Keratinocyte (primary cell): ENCODE data around the gene PRELID1. TPM values are rescaled to one million over a fixed set of nuclear protein-coding genes. Genes with fewer than 3 reads are reported as not detected.

Source experiments
- DNase-seq: peaks from one replicate; pipeline ENCODE4 v3.0.0-alpha.2; 2011; ENCODE audit warnings: low read depth, missing footprints, low spot score
- FAIRE-seq: peaks from 2 replicates; lab custom pipeline; 2011; peaks lifted over from hg19 to GRCh38; lab: Jason Lieb, UNC
- H2AFZ ChIP-seq: 2 replicates; pipeline ENCODE4 v1.6.0; 2012; ENCODE audit warnings: low read length, control low read depth, inconsistent platforms; ENCODE audit not compliant: control insufficient read depth
- H3K27ac ChIP-seq: 2 replicates; pipeline ENCODE4 v1.5.1; 2011; ENCODE audit warnings: low read length; ENCODE audit not compliant: control insufficient read depth, insufficient read depth
- H3K27me3 ChIP-seq: 3 replicates; pipeline ENCODE4 v1.6.0; 2011; ENCODE audit warnings: low read length; ENCODE audit not compliant: control insufficient read depth, insufficient read depth; ENCODE audit errors: extremely low read depth
- H3K36me3 ChIP-seq, 2 experiments: 2 replicates in 1 of 2; 3 replicates in 1 of 2; pipeline ENCODE4 v1.5.1; 2011; ENCODE audit warnings: low read length in 2 of 2, mild to moderate bottlenecking in 1 of 2; ENCODE audit not compliant: control insufficient read depth in 2 of 2, insufficient read depth in 2 of 2; ENCODE audit errors: extremely low read depth in 1 of 2
- H3K4me1 ChIP-seq: 3 replicates; pipeline ENCODE4 v1.5.1; 2011; ENCODE audit warnings: low read length; ENCODE audit not compliant: control insufficient read depth, insufficient read depth; ENCODE audit errors: extremely low read depth
- H3K4me2 ChIP-seq: 3 replicates; pipeline ENCODE4 v1.6.0; 2011; ENCODE audit warnings: low read depth, low read length; ENCODE audit not compliant: control insufficient read depth, insufficient read depth; ENCODE audit errors: extremely low read depth
- H3K4me3 ChIP-seq, 3 experiments: fragments of 200-600 bp in 1 of 3; sonication (generic) in 1 of 3; 2 replicates in 2 of 3; 3 replicates in 1 of 3; pipeline ENCODE4 v1.5.1; 2011 to 2016; ENCODE audit warnings: low read length in 3 of 3, mild to moderate bottlenecking in 3 of 3, control low read depth in 2 of 3, inconsistent platforms in 1 of 3, low read depth in 1 of 3, mixed read lengths in 1 of 3, mixed run types in 1 of 3, moderate library complexity in 1 of 3; ENCODE audit not compliant: control insufficient read depth in 2 of 3, insufficient read depth in 2 of 3; ENCODE audit errors: extremely low read depth in 1 of 3
- H3K79me2 ChIP-seq: 2 replicates; pipeline ENCODE4 v1.6.0; 2012; ENCODE audit warnings: low read length; ENCODE audit not compliant: control insufficient read depth, insufficient read depth
- H3K9ac ChIP-seq: 3 replicates; pipeline ENCODE4 v1.6.0; 2011; ENCODE audit warnings: low read length; ENCODE audit not compliant: control insufficient read depth, insufficient read depth; ENCODE audit errors: extremely low read depth
- H3K9me1 ChIP-seq: 3 replicates; pipeline ENCODE4 v1.6.0; 2011; ENCODE audit warnings: low read length; ENCODE audit not compliant: control insufficient read depth, insufficient read depth; ENCODE audit errors: extremely low read depth
- H3K9me3 ChIP-seq: 2 replicates; pipeline ENCODE4 v1.5.1; 2012; ENCODE audit warnings: low read depth, low read length; ENCODE audit not compliant: control insufficient read depth
- H4K20me1 ChIP-seq: 3 replicates; pipeline ENCODE4 v1.6.0; 2011; ENCODE audit warnings: low read length; ENCODE audit not compliant: control insufficient read depth, insufficient read depth; ENCODE audit errors: extremely low read depth
- EZH2 ChIP-seq: IDR thresholded peaks from one replicate; pipeline ENCODE4 v1.6.1; 2012; ENCODE audit warnings: inconsistent platforms, mild to moderate bottlenecking, low read length, moderate library complexity
- dilution Hi-C: fragments of 300-500 bp; cut with MboI; formaldehyde crosslinking; loops from one replicate; pipeline ENCODE4 v1.7.0; 2020; ENCODE audit warnings: low sequenced_read_pairs; ENCODE audit not compliant: extremely low pct_ligation_motif_present
- polyA plus RNA-seq, 5 experiments: library from polyadenylated mRNA; depleted of rRNA in 3 of 5; stranded (reverse) in 3 of 5; stranded (forward) in 1 of 5; unstranded in 1 of 5; fragments of >200 nt; gene quantifications; 1 replicate in 1 of 5; 2 replicates in 3 of 5; 3 replicates in 1 of 5; pipeline versions ENCODE4 v1.2.1 to v1.2.3, GENCODE V29; 2011 to 2012; ENCODE audit warnings: missing spikeins in 2 of 5, low read depth in 1 of 5, low replicate concordance in 1 of 5
- TF ChIP-seq, protein P1 (sequence below), 3 experiments: IDR thresholded peaks in 1 of 3; conservative IDR thresholded peaks in 1 of 3; optimal IDR thresholded peaks in 1 of 3; 2 replicates in 2 of 3; 3 replicates in 1 of 3; pipeline versions ENCODE3 to v1.5.1; 2011; ENCODE audit warnings: low read length in 3 of 3, mild to moderate bottlenecking in 3 of 3, moderate library complexity in 2 of 3, control low read depth in 1 of 3, inconsistent platforms in 1 of 3; ENCODE audit not compliant: insufficient read depth in 2 of 3; ENCODE audit errors: extremely low read depth in 1 of 3

Gene PRELID1
- polyA plus RNA-seq, 1 donor (not counting 4 experiments of a cell fraction or from before 2014, with no cell fraction given), result 245 TPM

DNA sequence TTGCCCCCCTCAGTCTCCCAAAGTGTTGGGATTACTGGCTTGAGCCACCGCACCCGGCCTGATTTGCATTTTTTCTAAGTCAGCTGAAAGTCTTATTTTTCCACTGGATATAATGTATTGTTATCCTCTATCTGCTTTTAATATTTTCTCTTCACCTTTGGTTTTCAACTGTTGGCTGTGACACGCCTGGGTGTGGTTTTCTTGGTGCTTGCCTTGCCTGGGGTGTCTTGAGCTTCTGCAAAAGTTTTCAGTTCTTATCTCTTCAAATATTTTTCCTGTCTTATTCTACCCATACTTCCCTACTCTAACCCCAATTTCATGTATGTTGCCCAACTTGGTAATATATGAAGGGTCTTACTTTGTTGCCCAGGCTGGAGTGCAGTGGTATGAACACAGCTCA, 12.4 kb downstream of the PRELID1 start:
- no peak overlapping the region for H3K4me2 ChIP-seq
- peaks cover 3% of the 10 kb centered on the region for H3K9me1 ChIP-seq
- peaks cover 0 to 3% of the 10 kb centered on the region in 2 experiments for H3K36me3 ChIP-seq
- TF ChIP-seq EZH2, result no peak
- TF ChIP-seq, protein P1, sequence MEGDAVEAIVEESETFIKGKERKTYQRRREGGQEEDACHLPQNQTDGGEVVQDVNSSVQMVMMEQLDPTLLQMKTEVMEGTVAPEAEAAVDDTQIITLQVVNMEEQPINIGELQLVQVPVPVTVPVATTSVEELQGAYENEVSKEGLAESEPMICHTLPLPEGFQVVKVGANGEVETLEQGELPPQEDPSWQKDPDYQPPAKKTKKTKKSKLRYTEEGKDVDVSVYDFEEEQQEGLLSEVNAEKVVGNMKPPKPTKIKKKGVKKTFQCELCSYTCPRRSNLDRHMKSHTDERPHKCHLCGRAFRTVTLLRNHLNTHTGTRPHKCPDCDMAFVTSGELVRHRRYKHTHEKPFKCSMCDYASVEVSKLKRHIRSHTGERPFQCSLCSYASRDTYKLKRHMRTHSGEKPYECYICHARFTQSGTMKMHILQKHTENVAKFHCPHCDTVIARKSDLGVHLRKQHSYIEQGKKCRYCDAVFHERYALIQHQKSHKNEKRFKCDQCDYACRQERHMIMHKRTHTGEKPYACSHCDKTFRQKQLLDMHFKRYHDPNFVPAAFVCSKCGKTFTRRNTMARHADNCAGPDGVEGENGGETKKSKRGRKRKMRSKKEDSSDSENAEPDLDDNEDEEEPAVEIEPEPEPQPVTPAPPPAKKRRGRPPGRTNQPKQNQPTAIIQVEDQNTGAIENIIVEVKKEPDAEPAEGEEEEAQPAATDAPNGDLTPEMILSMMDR (optimal IDR thresholded peaks at IDR 0.05 in 1 of 3, IDR thresholded peaks at IDR 0.05 in 1 of 3, conservative IDR thresholded peaks at IDR 0.05 in 1 of 3; ENCODE audit: extremely low read depth in 1 of 3, insufficient read depth in 2 of 3, low read length in 3 of 3), result no peak
- H3K27me3 ChIP-seq, result no peaks in the 10 kb centered on the region
- no peaks in the 10 kb centered on the region for H3K79me2 ChIP-seq
- no peaks in the 10 kb centered on the region for H4K20me1 ChIP-seq
- no peak for FAIRE-seq
- H3K27ac ChIP-seq, result no peak overlapping the region
- no peak overlapping the region for H3K4me3 ChIP-seq
- no peak for DNase-seq
- dilution Hi-C loops, result no loop called here
- H3K9ac ChIP-seq, result no peak overlapping the region
- H3K9me3 ChIP-seq, result no peaks in the 10 kb centered on the region
- H2AFZ ChIP-seq, result no peak overlapping the region
- peaks cover 12% of the 10 kb centered on the region for H3K4me1 ChIP-seq

DNA sequence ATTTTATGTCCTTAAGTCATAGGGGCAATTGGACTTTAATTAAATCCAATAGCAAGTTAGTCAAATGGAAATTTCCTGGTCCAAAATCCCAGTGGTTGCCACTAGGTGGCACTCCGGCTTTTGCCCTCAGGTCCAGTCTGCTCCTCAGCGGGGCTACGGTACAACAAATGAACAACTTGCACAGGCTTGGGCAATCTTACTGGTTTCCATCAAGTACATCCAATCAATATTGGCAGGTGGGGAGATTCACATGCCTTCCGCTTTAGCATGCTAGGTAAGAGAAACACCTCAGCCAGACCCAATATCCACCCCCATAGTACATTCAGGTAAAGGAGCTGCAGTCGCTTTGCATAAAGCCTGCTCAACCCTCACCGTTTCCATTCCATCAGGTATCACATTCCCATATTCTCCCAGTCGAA, 14.4 kb downstream of the PRELID1 start:
- Histone ChIP-seq H3K27me3 (no peaks in the 10 kb centered on the region), H3K27ac (no peak overlapping the region), H3K4me2 (no peak overlapping the region), H4K20me1 (no peaks in the 10 kb centered on the region), H3K36me3 (peaks cover 0 to 3% of the 10 kb centered on the region in 2 experiments), H3K9me3 (no peaks in the 10 kb centered on the region), H3K4me3 (no peak overlapping the region), H3K9ac (no peak overlapping the region), H3K9me1 (peaks cover 3% of the 10 kb centered on the region), H3K4me1 (peaks cover under 1% of the 10 kb centered on the region), H2AFZ (no peak overlapping the region), H3K79me2 (no peaks in the 10 kb centered on the region)
- TF ChIP-seq, protein P1 (optimal IDR thresholded peaks at IDR 0.05 in 1 of 3, IDR thresholded peaks at IDR 0.05 in 1 of 3, conservative IDR thresholded peaks at IDR 0.05 in 1 of 3; ENCODE audit: extremely low read depth in 1 of 3, insufficient read depth in 2 of 3, low read length in 3 of 3), result peak; percentile 82 to 93 (median 88)
- TF ChIP-seq EZH2, result no peak
- DNase-seq, result peak; percentile 50
- peak; percentile 72 for FAIRE-seq
- dilution Hi-C loops, result no loop called here
